ENCODE results near the gene ZBTB21.

Gene ZBTB21

DNA sequence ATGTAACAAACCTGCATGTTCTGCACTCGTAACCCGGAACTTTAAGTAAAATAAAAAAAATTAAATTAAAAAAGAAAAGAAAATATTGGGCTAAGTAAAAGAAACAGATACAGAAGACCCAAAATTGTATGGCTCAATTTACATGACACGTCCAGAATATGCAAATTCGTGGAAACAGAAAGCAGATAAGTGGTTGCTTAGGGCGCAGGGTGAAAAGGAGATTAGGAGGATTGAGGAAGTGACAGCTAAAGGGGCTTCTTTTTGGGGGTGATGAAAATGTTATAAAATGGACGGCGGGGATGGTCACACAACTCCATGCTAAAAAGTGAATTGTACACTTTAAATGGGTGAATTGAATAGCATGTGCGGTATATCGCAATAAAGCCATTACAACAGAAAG is 27.4 kb upstream of the ZBTB21 start:
- Histone ChIP-seq H3K4me2 (ENCODE audit: low read length) (no peak overlapping the region), H3K79me2 (ENCODE audit: control insufficient read depth, low read length) (no peaks in the 10 kb centered on the region), H3K4me1 (ENCODE audit: control insufficient read depth, low read length) (peaks cover 7% of the 10 kb centered on the region; the same call in 1 of the 2 replicates), H3K27me3 (ENCODE audit: control insufficient read depth, low read length) (no peaks in the 10 kb centered on the region), H3K27ac (ENCODE audit: low read depth, low read length) (no peak overlapping the region), H3K9me2 (replicated peaks; ENCODE audit: control insufficient read depth, low read length) (no peaks in the 10 kb centered on the region), H4K20me1 (ENCODE audit: control insufficient read depth, insufficient read depth, low read depth, low read length) (no peaks in the 10 kb centered on the region), H3K9me3 (ENCODE audit: control insufficient read depth, insufficient read depth, low read length) (no peaks in the 10 kb centered on the region), H3K36me3 (ENCODE audit: control insufficient read depth, low read length) (no peaks in the 10 kb centered on the region), H3F3A (ENCODE audit: control insufficient read depth, insufficient read depth) (no peaks in the 10 kb centered on the region), H3K4me3 (ENCODE audit: low read length) (no peak overlapping the region)
- no peak for TF ChIP-seq CTCF (IDR thresholded peaks at IDR 0.05; ENCODE audit: low read depth, low read length, poor library complexity, severe bottlenecking)
- no peak for TF ChIP-seq EZH2phosphoT487 (IDR thresholded peaks at IDR 0.05; ENCODE audit: borderline replicate concordance, low read length)

- H3K36me3 ChIP-seq (ENCODE audit: control insufficient read depth, low read length), result no peaks in the 10 kb centered on the region
- H3K9me2 ChIP-seq (replicated peaks; ENCODE audit: control insufficient read depth, low read length), result no peaks in the 10 kb centered on the region
- H3K4me2 ChIP-seq (ENCODE audit: low read length), result no peak overlapping the region
- no peaks in the 10 kb centered on the region for H3K9me3 ChIP-seq (ENCODE audit: control insufficient read depth, insufficient read depth, low read length)
- no peaks in the 10 kb centered on the region for H3K27me3 ChIP-seq (ENCODE audit: control insufficient read depth, low read length)
- no peaks in the 10 kb centered on the region for H3K79me2 ChIP-seq (ENCODE audit: control insufficient read depth, low read length)
- no peak for TF ChIP-seq EZH2phosphoT487 (IDR thresholded peaks at IDR 0.05; ENCODE audit: borderline replicate concordance, low read length)
- TF ChIP-seq CTCF (IDR thresholded peaks at IDR 0.05; ENCODE audit: low read depth, low read length, poor library complexity, severe bottlenecking), result no peak
- H3K4me1 ChIP-seq (ENCODE audit: control insufficient read depth, low read length), result peaks cover 11% of the 10 kb centered on the region
- H3K4me3 ChIP-seq (ENCODE audit: low read length), result no peak overlapping the region
- no peak overlapping the region for H3K27ac ChIP-seq (ENCODE audit: low read depth, low read length)
- no peaks in the 10 kb centered on the region for H3F3A ChIP-seq (ENCODE audit: control insufficient read depth, insufficient read depth)
- no peaks in the 10 kb centered on the region for H4K20me1 ChIP-seq (ENCODE audit: control insufficient read depth, insufficient read depth, low read depth, low read length)
Measured at GRCh38 chr21:42036313-42036712, 26.2 kb upstream of the ZBTB21 start.

GRCh38 chr21:42032968-42033367 is 22.8 kb upstream of the ZBTB21 start:
- no peaks in the 10 kb centered on the region for H3K9me2 ChIP-seq (replicated peaks; ENCODE audit: control insufficient read depth, low read length)
- no peaks in the 10 kb centered on the region for H3F3A ChIP-seq (ENCODE audit: control insufficient read depth, insufficient read depth)
- no peaks in the 10 kb centered on the region for H3K9me3 ChIP-seq (ENCODE audit: control insufficient read depth, insufficient read depth, low read length)
- no peaks in the 10 kb centered on the region for H4K20me1 ChIP-seq (ENCODE audit: control insufficient read depth, insufficient read depth, low read depth, low read length)
- no peak overlapping the region for H3K27ac ChIP-seq (ENCODE audit: low read depth, low read length)
- no peaks in the 10 kb centered on the region for H3K36me3 ChIP-seq (ENCODE audit: control insufficient read depth, low read length)
- H3K4me3 ChIP-seq (ENCODE audit: low read length), result no peak overlapping the region
- peaks cover 11% of the 10 kb centered on the region for H3K4me1 ChIP-seq (ENCODE audit: control insufficient read depth, low read length)
- no peaks in the 10 kb centered on the region for H3K79me2 ChIP-seq (ENCODE audit: control insufficient read depth, low read length)
- TF ChIP-seq EZH2phosphoT487 (IDR thresholded peaks at IDR 0.05; ENCODE audit: borderline replicate concordance, low read length), result no peak
- TF ChIP-seq CTCF (IDR thresholded peaks at IDR 0.05; ENCODE audit: low read depth, low read length, poor library complexity, severe bottlenecking), result no peak
- H3K4me2 ChIP-seq (ENCODE audit: low read length), result no peak overlapping the region
- no peaks in the 10 kb centered on the region for H3K27me3 ChIP-seq (ENCODE audit: control insufficient read depth, low read length)

DNA sequence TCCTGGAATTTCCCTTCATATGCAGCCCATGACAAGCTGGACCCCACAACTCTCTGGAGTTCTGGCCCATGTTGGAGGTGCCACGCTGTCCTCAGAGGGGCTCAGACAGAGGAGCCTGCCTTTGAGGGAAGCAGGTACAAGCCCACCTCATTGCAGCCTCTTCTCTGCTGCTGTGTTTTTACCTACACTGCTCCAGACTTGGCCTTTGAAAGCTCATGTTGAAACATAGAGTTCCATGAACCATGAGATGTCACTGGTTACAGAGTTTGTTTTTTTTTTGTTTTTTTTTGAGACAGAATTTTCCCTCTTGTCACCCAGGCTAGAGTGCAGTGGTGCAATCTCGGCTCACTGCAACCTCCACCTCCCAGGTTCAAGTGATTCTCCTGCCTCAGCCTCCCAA is 22.1 kb upstream of the ZBTB21 start:
- Histone ChIP-seq H3F3A (ENCODE audit: control insufficient read depth, insufficient read depth) (no peaks in the 10 kb centered on the region), H3K4me2 (ENCODE audit: low read length) (no peak overlapping the region), H3K9me2 (replicated peaks; ENCODE audit: control insufficient read depth, low read length) (no peaks in the 10 kb centered on the region), H3K9me3 (ENCODE audit: control insufficient read depth, insufficient read depth, low read length) (no peaks in the 10 kb centered on the region), H3K79me2 (ENCODE audit: control insufficient read depth, low read length) (no peaks in the 10 kb centered on the region), H3K27me3 (ENCODE audit: control insufficient read depth, low read length) (no peaks in the 10 kb centered on the region), H3K4me1 (ENCODE audit: control insufficient read depth, low read length) (peaks cover 7% of the 10 kb centered on the region), H3K4me3 (ENCODE audit: low read length) (no peak overlapping the region), H3K36me3 (ENCODE audit: control insufficient read depth, low read length) (no peaks in the 10 kb centered on the region), H4K20me1 (ENCODE audit: control insufficient read depth, insufficient read depth, low read depth, low read length) (no peaks in the 10 kb centered on the region), H3K27ac (ENCODE audit: low read depth, low read length) (no peak overlapping the region)
- no peak for TF ChIP-seq CTCF (IDR thresholded peaks at IDR 0.05; ENCODE audit: low read depth, low read length, poor library complexity, severe bottlenecking)
- TF ChIP-seq EZH2phosphoT487 (IDR thresholded peaks at IDR 0.05; ENCODE audit: borderline replicate concordance, low read length), result no peak

Data from DOHH2 (cell line).